Placental pericyte (primary cell): ENCODE measurements around the gene INPP5B. TPM values are rescaled to one million over a fixed set of nuclear protein-coding genes. Genes with fewer than 3 reads are reported as not detected.

Experiments used
- small RNA-seq: library from RNA; depleted of rRNA; stranded (forward); fragments of <200 nt; gene quantifications from one replicate; pipeline ENCODE3, GENCODE V24; 2012; ENCODE audit warnings: low replicate concordance
- total RNA-seq: library from RNA; depleted of rRNA; stranded (reverse); fragments of >200 nt; gene quantifications from 2 replicates; pipeline ENCODE4 v1.2.3, GENCODE V29; 2012

Gene INPP5B
- total RNA-seq: 30.9 and 44.9 TPM in 2 replicates

DNA sequence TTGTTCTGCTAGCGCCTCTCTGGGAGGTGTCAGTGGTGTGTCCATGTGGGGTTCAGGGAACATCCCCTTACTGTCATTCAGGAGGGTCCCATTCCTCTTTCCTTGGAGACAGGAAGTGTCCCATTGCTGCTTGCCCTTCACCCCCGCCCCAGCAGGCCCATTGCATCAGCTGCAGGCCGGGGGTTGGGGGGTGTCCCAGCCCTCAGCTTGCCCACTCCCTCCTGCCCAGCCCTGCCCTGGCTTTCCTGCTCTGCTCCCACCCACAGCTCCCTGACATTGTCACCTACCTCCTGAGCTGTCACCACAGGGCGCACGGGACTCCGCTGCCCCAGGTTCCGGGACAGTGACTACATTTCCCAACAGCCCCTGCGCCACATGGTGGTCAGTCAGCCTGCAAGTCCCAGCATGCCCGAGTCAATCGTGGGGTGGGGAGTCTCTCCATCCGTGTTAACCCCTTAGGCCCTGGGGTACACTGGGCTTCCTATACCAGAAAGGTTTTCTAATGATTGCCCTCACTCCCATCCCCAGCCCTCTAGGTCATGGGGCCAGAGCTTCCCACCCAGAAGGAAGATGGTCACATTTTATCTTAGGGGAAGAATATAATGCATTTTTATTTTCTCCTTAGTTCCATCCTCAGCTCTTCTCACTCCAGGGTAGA lies at the start of gene INPP5B:
TSS of gene INPP5B (minus strand) at position 351 of the 658 bp plus-strand sequence. CDS start 745 bp downstream, outside the sequence.

DNA sequence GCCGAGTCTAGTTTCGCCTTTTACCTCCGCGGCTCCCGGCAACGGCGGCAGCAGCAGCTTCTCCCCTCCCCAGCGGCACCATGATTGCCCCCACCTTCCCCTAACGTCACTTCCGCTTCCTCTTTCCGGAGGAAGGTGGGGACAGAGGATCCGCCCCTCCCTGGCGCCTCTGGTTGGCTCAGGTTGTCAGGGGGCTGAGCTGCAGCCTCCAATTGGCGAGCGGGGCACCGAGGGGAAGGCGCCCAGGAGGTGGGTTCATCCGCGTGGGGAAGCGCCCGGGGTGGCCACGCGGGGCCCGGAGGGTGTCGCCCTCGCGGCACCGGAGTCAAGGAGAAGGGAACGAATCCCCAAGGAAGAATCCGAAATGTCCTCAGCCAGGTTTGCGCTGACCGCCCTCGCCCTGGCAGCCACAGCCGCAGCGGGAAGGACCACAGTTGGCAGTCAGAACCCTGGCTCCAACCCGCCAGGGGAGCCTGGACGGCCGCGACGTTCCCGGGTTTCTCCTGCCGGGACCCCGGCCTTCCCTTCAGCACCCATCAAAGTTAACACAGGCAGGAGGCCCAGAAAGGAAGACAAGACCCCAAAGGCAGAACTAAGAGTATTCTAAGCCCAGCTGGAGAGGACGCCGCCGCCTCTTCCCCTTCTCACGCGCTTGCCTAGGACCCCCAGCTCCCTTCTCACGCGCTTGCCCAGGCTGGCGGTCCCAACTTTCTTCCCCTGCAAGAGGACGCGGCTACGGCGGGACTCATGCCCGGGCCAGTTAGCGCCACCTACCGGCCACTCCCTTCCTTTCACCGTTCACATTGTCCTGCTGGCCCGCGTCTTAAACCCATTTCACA lies 87.1 kb downstream of the INPP5B start, which contains the start of gene MTF1:
TSS of gene MTF1 (minus strand) at position 86 of the 839 bp plus-strand sequence. CDS start 1,934 bp downstream, outside the sequence.

Small RNAs within 50 kb of the gene (small RNA-seq; reads per million reads assigned to genes)
- gene RF00017 (not detected), gene RF00092 (not detected), gene RNU6-510P (not detected), gene RNU6-584P (not detected)

Other genes with a start within 250 kb of the INPP5B start
- not detected in 2 replicates for gene EPHA10, start 181.9 kb downstream of the INPP5B start, total RNA-seq
- 0.57 and 0.66 TPM in 2 replicates for gene MANEAL, start 153.2 kb downstream of the INPP5B start, total RNA-seq
- 18.9 and 23.9 TPM in 2 replicates for gene C1orf122, start 139.3 kb downstream of the INPP5B start, total RNA-seq
- gene YRDC, start 138.8 kb downstream of the INPP5B start, total RNA-seq: 23.9 and 34.9 TPM in 2 replicates
- gene MTF1, start 87.5 kb downstream of the INPP5B start, total RNA-seq: 3.7 and 4.4 TPM in 2 replicates
- gene SF3A3, start 43.0 kb upstream of the INPP5B start, total RNA-seq: 85.1 and 89.5 TPM in 2 replicates
- gene FHL3, start 58.5 kb upstream of the INPP5B start, total RNA-seq: 34.4 and 36.1 TPM in 2 replicates
- 44.4 and 69.9 TPM in 2 replicates for gene UTP11, start 65.7 kb upstream of the INPP5B start, total RNA-seq
- 0.14 TPM in 1 of 2 replicates, not detected in the other for gene POU3F1, start 99.7 kb upstream of the INPP5B start, total RNA-seq